Neural cell (in vitro differentiated cells): ENCODE results near the gene CNR2. TPM values are rescaled to one million over a fixed set of nuclear protein-coding genes. Genes with fewer than 3 reads are reported as not detected.

Experiments
- H2AFZ ChIP-seq: fragments of 200-600, 300-800 bp; sonication (generic), shearing (Covaris generic); 2 replicates; pipeline ENCODE4 v1.6.0; 2014; ENCODE audit warnings: low read depth, mild to moderate bottlenecking, antibody characterized with exemption, low read length, moderate library complexity
- H3F3A ChIP-seq: fragments of 200-600 bp; shearing (Covaris generic); 2 replicates; pipeline ENCODE4 v1.6.1; 2016; ENCODE audit warnings: mild to moderate bottlenecking, moderate library complexity, mixed read lengths, antibody characterized with exemption, low read length; ENCODE audit not compliant: insufficient read depth, poor library complexity, severe bottlenecking
- H3K27ac ChIP-seq: fragments of 200-600, 300-800 bp; sonication (generic), shearing (Covaris generic); 2 replicates; pipeline ENCODE4 v1.5.1; 2014; ENCODE audit warnings: mild to moderate bottlenecking, low read length, moderate library complexity
- H3K27me3 ChIP-seq: fragments of 300-800, 200-600 bp; sonication (generic), shearing (Covaris generic); 2 replicates; pipeline ENCODE4 v1.6.0; 2014; ENCODE audit warnings: mild to moderate bottlenecking, low read depth, low read length, moderate library complexity; ENCODE audit not compliant: insufficient read depth
- H3K36me3 ChIP-seq: fragments of 300-800, 200-600 bp; sonication (generic), shearing (Covaris generic); 2 replicates; pipeline ENCODE4 v1.5.1; 2014; ENCODE audit warnings: mild to moderate bottlenecking, antibody characterized with exemption, low read length, moderate library complexity; ENCODE audit not compliant: insufficient read depth
- H3K4me2 ChIP-seq: fragments of 300-800, 200-600 bp; sonication (generic), shearing (Covaris generic); 2 replicates; pipeline ENCODE4 v1.6.0; 2014; ENCODE audit warnings: mild to moderate bottlenecking, low read length
- H3K4me3 ChIP-seq: fragments of 300-800, 200-600 bp; sonication (generic), shearing (Covaris generic); 2 replicates; pipeline ENCODE4 v1.5.1; 2014; ENCODE audit warnings: mild to moderate bottlenecking, low read length, moderate library complexity
- H3K79me2 ChIP-seq: fragments of 200-600 bp; shearing (Covaris generic); replicated peaks from 2 replicates; pipeline ENCODE4 v1.6.0; 2014; ENCODE audit warnings: mild to moderate bottlenecking, low read length, moderate library complexity; ENCODE audit not compliant: insufficient read depth
- H3K9ac ChIP-seq: fragments of 300-800, 200-600 bp; sonication (generic), shearing (Covaris generic); 2 replicates; pipeline ENCODE4 v1.6.1; 2016; ENCODE audit warnings: mild to moderate bottlenecking, low read length, mixed read lengths
- H3K9me2 ChIP-seq: fragments of 200-600 bp; shearing (Covaris generic); 2 replicates; pipeline ENCODE4 v1.6.1; 2016; ENCODE audit warnings: mild to moderate bottlenecking, low read length, mixed read lengths; ENCODE audit not compliant: insufficient read depth
- H3K9me3 ChIP-seq: fragments of 200-600, 300-800 bp; sonication (generic), shearing (Covaris generic); 2 replicates; pipeline ENCODE4 v1.6.1; 2016; ENCODE audit warnings: mild to moderate bottlenecking, mixed run types, low read length, moderate library complexity, mixed read lengths
- H4K20me1 ChIP-seq: fragments of 200-600 bp; shearing (Covaris generic); 2 replicates; pipeline ENCODE4 v1.6.1; 2016; ENCODE audit warnings: mild to moderate bottlenecking, mixed run types; ENCODE audit not compliant: insufficient read depth
- EP300 ChIP-seq: fragments of 450-650 bp; conservative IDR thresholded peaks from 2 replicates; pipeline ENCODE4 v1.6.1; 2014; ENCODE audit warnings: antibody characterized with exemption, mild to moderate bottlenecking, moderate library complexity; ENCODE audit not compliant: poor library complexity, severe bottlenecking
- EZH2 ChIP-seq: fragments of 200-600, 300-800 bp; shearing (Covaris generic), sonication (generic); IDR thresholded peaks from 2 replicates; pipeline ENCODE4 v1.6.1; 2014; ENCODE audit warnings: antibody characterized with exemption, low read length, borderline replicate concordance, mild to moderate bottlenecking; ENCODE audit not compliant: insufficient read depth, poor library complexity, severe bottlenecking
- MXI1 ChIP-seq: fragments of 450-650 bp; conservative IDR thresholded peaks from 2 replicates; pipeline ENCODE4 v1.6.1; 2014; ENCODE audit warnings: antibody characterized with exemption, mild to moderate bottlenecking; ENCODE audit not compliant: poor library complexity, severe bottlenecking
- POLR2AphosphoS5 ChIP-seq: IDR thresholded peaks from 2 replicates; pipeline ENCODE4 v1.6.1; 2012
- RAD21 ChIP-seq: fragments of 450-650 bp; conservative IDR thresholded peaks from 2 replicates; pipeline ENCODE4 v1.6.1; 2014; ENCODE audit warnings: antibody characterized with exemption, mild to moderate bottlenecking, moderate library complexity
- SMC3 ChIP-seq: fragments of 450-650 bp; conservative IDR thresholded peaks from 2 replicates; pipeline ENCODE4 v1.6.1; 2014; ENCODE audit warnings: antibody characterized with exemption, mild to moderate bottlenecking, moderate library complexity; ENCODE audit not compliant: poor library complexity
- TAF1 ChIP-seq: IDR thresholded peaks from 2 replicates; pipeline ENCODE4 v1.6.1; 2012; ENCODE audit warnings: low read depth
- polyA plus RNA-seq: library from polyadenylated mRNA; depleted of rRNA; stranded (reverse); fragments of >200 nt; gene quantifications from 2 replicates; pipeline ENCODE4 v1.2.3, GENCODE V29; 2014
- TF ChIP-seq, protein P1 (sequence below): fragments of 450-650 bp; IDR thresholded peaks from 2 replicates; pipeline ENCODE4 v1.5.1; 2014; ENCODE audit warnings: antibody characterized with exemption, mild to moderate bottlenecking, moderate library complexity; ENCODE audit not compliant: poor library complexity, severe bottlenecking
- TF ChIP-seq, protein P2 (sequence below): IDR thresholded peaks from 2 replicates; pipeline ENCODE4 v1.6.1; 2012; ENCODE audit warnings: borderline replicate concordance

CNR2 gene
- polyA plus RNA-seq, 1 donor from 2014 or later = not detected

DNA sequence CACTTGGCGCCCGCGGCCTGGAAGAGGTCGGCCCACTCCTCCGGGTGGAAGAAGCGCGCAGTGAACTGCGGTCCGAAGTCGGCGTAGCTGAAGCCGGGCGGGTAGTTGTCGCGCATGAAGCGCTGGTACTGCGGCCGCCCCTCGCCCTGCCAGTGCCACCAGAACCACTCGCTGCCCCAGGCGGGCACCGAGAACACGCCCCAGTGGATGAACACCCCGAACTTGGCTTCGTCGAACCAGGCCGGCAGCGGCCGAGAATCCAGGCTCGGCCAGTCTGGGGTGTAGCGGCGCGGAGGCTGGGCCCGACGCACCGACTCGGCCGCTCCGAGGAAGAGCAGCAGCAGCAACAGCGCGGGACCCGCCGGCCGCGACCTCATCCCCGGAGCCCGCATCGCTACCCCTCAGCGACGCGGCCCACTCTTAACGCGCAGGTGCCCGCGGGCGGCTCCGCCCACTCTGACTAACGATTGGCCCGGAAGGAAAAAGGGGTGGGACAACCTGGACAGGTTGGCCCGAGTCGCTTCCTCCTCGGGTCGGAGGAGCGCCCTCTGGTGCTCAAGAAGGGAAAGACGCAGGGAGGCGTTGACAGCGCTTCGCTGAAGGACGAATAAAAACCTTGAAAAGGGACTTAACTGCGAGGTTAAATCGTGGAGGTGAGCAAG lies 45.1 kb downstream of the CNR2 start, which contains the start of gene FUCA1 (continued):
- TF ChIP-seq RAD21 (peak; percentile 73), TAF1 (peak; percentile 65), MXI1 (peak; percentile 74)

DNA sequence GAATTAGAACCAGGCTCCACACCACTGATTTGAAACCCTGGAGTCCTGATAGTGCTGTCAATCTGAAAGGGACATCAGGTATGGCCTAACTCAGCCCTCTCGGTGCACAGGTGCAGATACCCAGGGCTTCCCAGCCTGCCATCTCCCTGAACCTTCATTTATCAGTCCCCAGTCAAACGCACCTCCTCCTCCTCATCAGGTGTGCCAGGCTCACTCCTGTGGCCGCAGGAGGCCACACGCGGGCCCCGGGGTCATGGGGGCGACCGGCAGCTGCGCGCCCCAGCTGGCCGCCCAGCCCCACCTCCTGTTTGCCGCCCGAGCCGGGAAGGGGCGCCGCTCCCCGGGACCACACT lies 45.6 kb downstream of the CNR2 start:
- peak overlapping the region; percentile 71 for H3K9ac ChIP-seq
- H3K9me3 ChIP-seq = no peaks in the 10 kb centered on the region
- H3K27ac ChIP-seq = no peak overlapping the region
- peak overlapping the region; percentile 94 for H3K4me2 ChIP-seq
- H2AFZ ChIP-seq = peak overlapping the region; percentile 57
- no peaks in the 10 kb centered on the region for H3K9me2 ChIP-seq
- peaks cover 4% of the 10 kb centered on the region for H3K79me2 ChIP-seq
- peaks cover 18% of the 10 kb centered on the region for H3K27me3 ChIP-seq
- TF ChIP-seq TAF1 (no peak), RAD21 (no peak), POLR2AphosphoS5 (no peak), MXI1 (no peak), EZH2 (no peak), EP300 (no peak), SMC3 (no peak)
- TF ChIP-seq, protein P1, sequence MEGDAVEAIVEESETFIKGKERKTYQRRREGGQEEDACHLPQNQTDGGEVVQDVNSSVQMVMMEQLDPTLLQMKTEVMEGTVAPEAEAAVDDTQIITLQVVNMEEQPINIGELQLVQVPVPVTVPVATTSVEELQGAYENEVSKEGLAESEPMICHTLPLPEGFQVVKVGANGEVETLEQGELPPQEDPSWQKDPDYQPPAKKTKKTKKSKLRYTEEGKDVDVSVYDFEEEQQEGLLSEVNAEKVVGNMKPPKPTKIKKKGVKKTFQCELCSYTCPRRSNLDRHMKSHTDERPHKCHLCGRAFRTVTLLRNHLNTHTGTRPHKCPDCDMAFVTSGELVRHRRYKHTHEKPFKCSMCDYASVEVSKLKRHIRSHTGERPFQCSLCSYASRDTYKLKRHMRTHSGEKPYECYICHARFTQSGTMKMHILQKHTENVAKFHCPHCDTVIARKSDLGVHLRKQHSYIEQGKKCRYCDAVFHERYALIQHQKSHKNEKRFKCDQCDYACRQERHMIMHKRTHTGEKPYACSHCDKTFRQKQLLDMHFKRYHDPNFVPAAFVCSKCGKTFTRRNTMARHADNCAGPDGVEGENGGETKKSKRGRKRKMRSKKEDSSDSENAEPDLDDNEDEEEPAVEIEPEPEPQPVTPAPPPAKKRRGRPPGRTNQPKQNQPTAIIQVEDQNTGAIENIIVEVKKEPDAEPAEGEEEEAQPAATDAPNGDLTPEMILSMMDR = no peak
- TF ChIP-seq, protein P2, sequence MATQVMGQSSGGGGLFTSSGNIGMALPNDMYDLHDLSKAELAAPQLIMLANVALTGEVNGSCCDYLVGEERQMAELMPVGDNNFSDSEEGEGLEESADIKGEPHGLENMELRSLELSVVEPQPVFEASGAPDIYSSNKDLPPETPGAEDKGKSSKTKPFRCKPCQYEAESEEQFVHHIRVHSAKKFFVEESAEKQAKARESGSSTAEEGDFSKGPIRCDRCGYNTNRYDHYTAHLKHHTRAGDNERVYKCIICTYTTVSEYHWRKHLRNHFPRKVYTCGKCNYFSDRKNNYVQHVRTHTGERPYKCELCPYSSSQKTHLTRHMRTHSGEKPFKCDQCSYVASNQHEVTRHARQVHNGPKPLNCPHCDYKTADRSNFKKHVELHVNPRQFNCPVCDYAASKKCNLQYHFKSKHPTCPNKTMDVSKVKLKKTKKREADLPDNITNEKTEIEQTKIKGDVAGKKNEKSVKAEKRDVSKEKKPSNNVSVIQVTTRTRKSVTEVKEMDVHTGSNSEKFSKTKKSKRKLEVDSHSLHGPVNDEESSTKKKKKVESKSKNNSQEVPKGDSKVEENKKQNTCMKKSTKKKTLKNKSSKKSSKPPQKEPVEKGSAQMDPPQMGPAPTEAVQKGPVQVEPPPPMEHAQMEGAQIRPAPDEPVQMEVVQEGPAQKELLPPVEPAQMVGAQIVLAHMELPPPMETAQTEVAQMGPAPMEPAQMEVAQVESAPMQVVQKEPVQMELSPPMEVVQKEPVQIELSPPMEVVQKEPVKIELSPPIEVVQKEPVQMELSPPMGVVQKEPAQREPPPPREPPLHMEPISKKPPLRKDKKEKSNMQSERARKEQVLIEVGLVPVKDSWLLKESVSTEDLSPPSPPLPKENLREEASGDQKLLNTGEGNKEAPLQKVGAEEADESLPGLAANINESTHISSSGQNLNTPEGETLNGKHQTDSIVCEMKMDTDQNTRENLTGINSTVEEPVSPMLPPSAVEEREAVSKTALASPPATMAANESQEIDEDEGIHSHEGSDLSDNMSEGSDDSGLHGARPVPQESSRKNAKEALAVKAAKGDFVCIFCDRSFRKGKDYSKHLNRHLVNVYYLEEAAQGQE = no peak
- H3F3A ChIP-seq = no peaks in the 10 kb centered on the region
- peak overlapping the region; percentile 99 for H3K4me3 ChIP-seq
- no peaks in the 10 kb centered on the region for H3K36me3 ChIP-seq
- H4K20me1 ChIP-seq = no peaks in the 10 kb centered on the region

DNA sequence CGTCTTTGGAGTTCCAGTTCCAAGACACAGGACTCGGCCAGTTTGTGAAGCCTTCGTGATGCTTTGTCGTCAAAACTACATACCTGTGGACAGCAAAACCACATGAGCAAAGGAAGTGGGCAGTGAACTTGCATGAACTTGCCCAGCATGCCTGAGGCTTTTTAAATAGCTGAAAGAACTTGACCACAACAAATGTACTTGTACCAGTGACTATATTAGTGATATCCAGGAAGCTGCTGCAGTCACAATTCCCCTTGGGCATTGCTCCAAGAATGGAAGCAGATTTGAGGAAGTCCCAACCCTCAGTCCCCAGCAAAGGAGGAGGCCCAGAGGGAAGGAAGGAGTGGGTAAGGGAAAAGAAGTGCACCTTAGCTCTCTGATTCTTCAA lies 47.6 kb downstream of the CNR2 start:
- Histone ChIP-seq H3F3A (no peaks in the 10 kb centered on the region), H3K9me3 (no peaks in the 10 kb centered on the region), H3K9me2 (no peaks in the 10 kb centered on the region), H2AFZ (no peak overlapping the region), H3K27me3 (peaks cover 18% of the 10 kb centered on the region), H3K36me3 (no peaks in the 10 kb centered on the region), H3K4me2 (no peak overlapping the region), H4K20me1 (no peaks in the 10 kb centered on the region), H3K4me3 (no peak overlapping the region), H3K9ac (no peak overlapping the region), H3K79me2 (peaks cover 4% of the 10 kb centered on the region), H3K27ac (no peak overlapping the region)
- TF ChIP-seq POLR2AphosphoS5 = no peak
- TF ChIP-seq MXI1 = no peak
- TF ChIP-seq, protein P2 = no peak
- no peak for TF ChIP-seq SMC3
- no peak for TF ChIP-seq TAF1
- TF ChIP-seq EP300 = no peak
- TF ChIP-seq, protein P1 = no peak
- TF ChIP-seq RAD21 = no peak
- TF ChIP-seq EZH2 = no peak
